GM23338 (cell line): Measurements from ENCODE around the gene DLEU7. TPM values are rescaled to one million over a fixed set of nuclear protein-coding genes. Genes with fewer than 3 reads are reported as not detected.
A peak's percentile ranks its signal among the peaks of the same experiment; 100 is the strongest.

Experiments
- ATAC-seq: fragments of 200-7000 bp; cut with Tn5 transposase; 3 replicates; pipeline ENCODE4 v1.9.1; 2020
- DNase-seq: peaks from one replicate; pipeline ENCODE4 v3.0.0-alpha.2; 2015; ENCODE audit warnings: low spot score
- H2AFZ ChIP-seq: fragments of 200-600 bp; sonication (generic); 2 replicates; pipeline ENCODE4 v1.8.0; 2016; ENCODE audit warnings: antibody characterized with exemption, mild to moderate bottlenecking, moderate library complexity
- H3F3A ChIP-seq: fragments of 200-600 bp; sonication (generic); replicated peaks from 2 replicates; pipeline ENCODE4 v1.8.0; 2017; ENCODE audit warnings: antibody characterized with exemption, mixed run types, low read depth
- H3K27ac ChIP-seq: fragments of 200-600 bp; sonication (generic); 2 replicates; pipeline ENCODE4 v1.6.1; 2016; ENCODE audit warnings: low read depth
- H3K27me3 ChIP-seq: fragments of 200-600 bp; sonication (generic); 2 replicates; pipeline ENCODE4 v1.8.0; 2016; ENCODE audit warnings: mild to moderate bottlenecking, mixed run types, moderate library complexity; ENCODE audit not compliant: insufficient read depth
- H3K36me3 ChIP-seq: fragments of 200-600 bp; sonication (generic); 2 replicates; pipeline ENCODE4 v1.8.0; 2016; ENCODE audit warnings: mild to moderate bottlenecking; ENCODE audit not compliant: insufficient read depth
- H3K4me1 ChIP-seq: fragments of 200-600 bp; sonication (generic); 2 replicates; pipeline ENCODE4 v1.8.0; 2016; ENCODE audit warnings: mild to moderate bottlenecking, moderate library complexity; ENCODE audit not compliant: insufficient read depth
- H3K4me2 ChIP-seq: fragments of 200-600 bp; sonication (generic); 2 replicates; pipeline ENCODE4 v1.7.1; 2017; ENCODE audit warnings: mixed run types
- H3K4me3 ChIP-seq: fragments of 200-600 bp; sonication (generic); 2 replicates; pipeline ENCODE4 v1.6.1; 2016; ENCODE audit warnings: mixed run types
- H3K79me2 ChIP-seq: fragments of 200-600 bp; sonication (generic); replicated peaks from 2 replicates; pipeline ENCODE4 v1.8.0; 2017; ENCODE audit warnings: mild to moderate bottlenecking; ENCODE audit not compliant: insufficient read depth
- H3K9me2 ChIP-seq: fragments of 200-600 bp; sonication (generic); 2 replicates; pipeline ENCODE4 v1.8.0; 2017; ENCODE audit not compliant: insufficient read depth
- H4K20me1 ChIP-seq: fragments of 200-600 bp; sonication (generic); replicated peaks from 2 replicates; pipeline ENCODE4 v1.8.0; 2017; ENCODE audit warnings: mild to moderate bottlenecking; ENCODE audit not compliant: insufficient read depth
- H3K27ac Mint-ChIP-seq: 2 replicates; pipeline ENCODE4 v1.8.0; 2020; ENCODE audit warnings: inconsistent platforms, mild to moderate bottlenecking, moderate library complexity, mixed read lengths
- H3K27me3 Mint-ChIP-seq: 3 replicates; pipeline ENCODE4 v1.8.0; 2022; ENCODE audit warnings: low read depth, mild to moderate bottlenecking, moderate library complexity, mixed read lengths, inconsistent platforms; ENCODE audit not compliant: insufficient read depth, poor library complexity
- H3K36me3 Mint-ChIP-seq: 3 replicates; pipeline ENCODE4 v1.8.0; 2021; ENCODE audit warnings: low read depth, mild to moderate bottlenecking, inconsistent platforms, moderate library complexity, mixed read lengths
- H3K4me1 Mint-ChIP-seq: 3 replicates; pipeline ENCODE4 v1.8.0; 2020; ENCODE audit warnings: mild to moderate bottlenecking, inconsistent platforms, mixed read lengths
- H3K4me3 Mint-ChIP-seq: 3 replicates; pipeline ENCODE4 v1.8.0; 2021; ENCODE audit warnings: moderate library complexity, mild to moderate bottlenecking, inconsistent platforms, mixed read lengths
- H3K9me3 Mint-ChIP-seq: 3 replicates; pipeline ENCODE4 v1.8.0; 2020; ENCODE audit warnings: moderate library complexity, mild to moderate bottlenecking, inconsistent platforms, mixed read lengths
- CREB1 ChIP-seq: fragments of 250-450 bp; sonication (Bioruptor Pico); IDR thresholded peaks from 2 replicates; pipeline ENCODE4 v1.5.0; 2020; ENCODE audit warnings: low read depth, mild to moderate bottlenecking, moderate library complexity
- ETS1 ChIP-seq: IDR thresholded peaks from 2 replicates; pipeline ENCODE4 v1.6.1; 2016; ENCODE audit warnings: antibody characterized with exemption
- EZH2 ChIP-seq: fragments of 200-600 bp; sonication (generic); IDR thresholded peaks from one replicate; pipeline ENCODE4 v1.8.0; 2017; ENCODE audit warnings: antibody characterized with exemption, mild to moderate bottlenecking, low read depth; ENCODE audit not compliant: unreplicated experiment
- EZH2phosphoT487 ChIP-seq: fragments of 200-600 bp; sonication (generic); IDR thresholded peaks from one replicate; pipeline ENCODE4 v1.8.1; 2018; ENCODE audit warnings: antibody characterized with exemption; ENCODE audit not compliant: unreplicated experiment
- JUNB ChIP-seq: IDR thresholded peaks from one replicate; pipeline ENCODE4 v1.6.1; 2016; ENCODE audit warnings: antibody characterized with exemption; ENCODE audit not compliant: unreplicated experiment
- NANOG ChIP-seq: IDR thresholded peaks from 2 replicates; pipeline ENCODE4 v1.6.1; 2016; ENCODE audit warnings: antibody characterized with exemption, borderline replicate concordance
- POLR2AphosphoS5 ChIP-seq: IDR thresholded peaks from 2 replicates; pipeline ENCODE4 v1.6.1; 2016; ENCODE audit warnings: antibody characterized with exemption, low read depth
- STAT1 ChIP-seq: IDR thresholded peaks from one replicate; pipeline ENCODE4 v1.6.1; 2016; ENCODE audit warnings: antibody characterized with exemption; ENCODE audit not compliant: unreplicated experiment
- ZNF114 ChIP-seq: fragments of 250-450 bp; sonication (Bioruptor Pico); IDR thresholded peaks from 2 replicates; pipeline ENCODE4 v1.5.0; 2020; ENCODE audit warnings: mild to moderate bottlenecking, moderate library complexity
- ZNF331 ChIP-seq: fragments of 250-450 bp; sonication (Bioruptor Pico); IDR thresholded peaks from 2 replicates; pipeline ENCODE4 v1.5.0; 2020; ENCODE audit warnings: low read depth, mild to moderate bottlenecking, moderate library complexity
- ZNF462 ChIP-seq: fragments of 250-450 bp; sonication (Bioruptor Pico); IDR thresholded peaks from 2 replicates; pipeline ENCODE4 v1.5.0; 2020; ENCODE audit warnings: mild to moderate bottlenecking, moderate library complexity
- polyA plus RNA-seq: library from polyadenylated mRNA; unstranded; fragments of >200 nt; fragmentation: Nextera tagmentation; extraction: Ambion mirVana; gene quantifications from 2 replicates; pipeline ENCODE4 v1.2.1, GENCODE V29; 2016
- total RNA-seq: library from RNA; depleted of rRNA; stranded (reverse); fragments of >200 nt; shearing (Covaris generic); gene quantifications from 2 replicates; pipeline ENCODE4 v1.2.3, GENCODE V29; 2014
- TF ChIP-seq, protein P1 (sequence below), 2 experiments: fragments of 200-600 bp in 1 of 2; sonication (generic) in 1 of 2; conservative IDR thresholded peaks; 2 replicates each; pipeline versions ENCODE4 v1.5.1 to v1.6.1; 2016 to 2017; ENCODE audit warnings: antibody characterized with exemption in 2 of 2, low read depth in 2 of 2, mild to moderate bottlenecking in 2 of 2, moderate library complexity in 1 of 2
- TF ChIP-seq, protein P2 (sequence below): IDR thresholded peaks from one replicate; pipeline ENCODE4 v1.6.1; 2018; ENCODE audit warnings: antibody characterized with exemption; ENCODE audit not compliant: unreplicated experiment

DLEU7 gene
- total and polyA plus RNA-seq, 2 experiments from 2014 or later = 8.7 to 11.6 TPM

DNA sequence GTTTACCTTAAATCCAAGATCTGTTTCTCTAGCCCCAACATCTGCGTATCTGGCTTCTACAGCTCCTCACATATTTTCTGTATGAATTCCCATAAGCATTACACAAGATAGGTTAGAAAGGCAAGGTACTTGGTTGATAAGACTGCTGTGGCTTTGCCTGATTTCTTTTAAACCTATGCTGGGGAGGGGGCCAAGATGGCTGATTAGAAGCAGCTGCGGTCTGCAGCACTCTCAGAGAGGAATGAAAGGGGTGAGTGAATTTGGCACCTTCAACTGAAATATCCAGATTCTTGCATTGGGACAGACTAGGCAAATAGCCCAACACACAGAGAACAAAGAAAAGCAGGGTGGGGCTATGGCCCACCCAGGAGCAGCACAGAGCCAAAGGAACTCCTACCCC lies 12.2 kb upstream of the DLEU7 start:
- DNase-seq = no peak
- Histone ChIP-seq H3K4me2 (no peak overlapping the region), H3K9me2 (peaks cover 16% of the 10 kb centered on the region), H3K4me1 (no peaks in the 10 kb centered on the region), H3K27ac (no peak overlapping the region), H3K4me3 (no peak overlapping the region), H3K36me3 (no peaks in the 10 kb centered on the region), H3F3A (no peaks in the 10 kb centered on the region), H4K20me1 (no peaks in the 10 kb centered on the region), H3K79me2 (no peaks in the 10 kb centered on the region), H3K27me3 (no peaks in the 10 kb centered on the region), H2AFZ (peak overlapping the region; percentile 83)
- no peak overlapping the region for H3K4me3 Mint-ChIP-seq
- peaks cover 2% of the 10 kb centered on the region; the same call in 1 of the 3 replicates for H3K4me1 Mint-ChIP-seq
- TF ChIP-seq, protein P1, sequence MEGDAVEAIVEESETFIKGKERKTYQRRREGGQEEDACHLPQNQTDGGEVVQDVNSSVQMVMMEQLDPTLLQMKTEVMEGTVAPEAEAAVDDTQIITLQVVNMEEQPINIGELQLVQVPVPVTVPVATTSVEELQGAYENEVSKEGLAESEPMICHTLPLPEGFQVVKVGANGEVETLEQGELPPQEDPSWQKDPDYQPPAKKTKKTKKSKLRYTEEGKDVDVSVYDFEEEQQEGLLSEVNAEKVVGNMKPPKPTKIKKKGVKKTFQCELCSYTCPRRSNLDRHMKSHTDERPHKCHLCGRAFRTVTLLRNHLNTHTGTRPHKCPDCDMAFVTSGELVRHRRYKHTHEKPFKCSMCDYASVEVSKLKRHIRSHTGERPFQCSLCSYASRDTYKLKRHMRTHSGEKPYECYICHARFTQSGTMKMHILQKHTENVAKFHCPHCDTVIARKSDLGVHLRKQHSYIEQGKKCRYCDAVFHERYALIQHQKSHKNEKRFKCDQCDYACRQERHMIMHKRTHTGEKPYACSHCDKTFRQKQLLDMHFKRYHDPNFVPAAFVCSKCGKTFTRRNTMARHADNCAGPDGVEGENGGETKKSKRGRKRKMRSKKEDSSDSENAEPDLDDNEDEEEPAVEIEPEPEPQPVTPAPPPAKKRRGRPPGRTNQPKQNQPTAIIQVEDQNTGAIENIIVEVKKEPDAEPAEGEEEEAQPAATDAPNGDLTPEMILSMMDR (conservative IDR thresholded peaks at IDR 0.05; ENCODE audit: low read depth in 2 of 2) = no peak
- TF ChIP-seq, protein P2, sequence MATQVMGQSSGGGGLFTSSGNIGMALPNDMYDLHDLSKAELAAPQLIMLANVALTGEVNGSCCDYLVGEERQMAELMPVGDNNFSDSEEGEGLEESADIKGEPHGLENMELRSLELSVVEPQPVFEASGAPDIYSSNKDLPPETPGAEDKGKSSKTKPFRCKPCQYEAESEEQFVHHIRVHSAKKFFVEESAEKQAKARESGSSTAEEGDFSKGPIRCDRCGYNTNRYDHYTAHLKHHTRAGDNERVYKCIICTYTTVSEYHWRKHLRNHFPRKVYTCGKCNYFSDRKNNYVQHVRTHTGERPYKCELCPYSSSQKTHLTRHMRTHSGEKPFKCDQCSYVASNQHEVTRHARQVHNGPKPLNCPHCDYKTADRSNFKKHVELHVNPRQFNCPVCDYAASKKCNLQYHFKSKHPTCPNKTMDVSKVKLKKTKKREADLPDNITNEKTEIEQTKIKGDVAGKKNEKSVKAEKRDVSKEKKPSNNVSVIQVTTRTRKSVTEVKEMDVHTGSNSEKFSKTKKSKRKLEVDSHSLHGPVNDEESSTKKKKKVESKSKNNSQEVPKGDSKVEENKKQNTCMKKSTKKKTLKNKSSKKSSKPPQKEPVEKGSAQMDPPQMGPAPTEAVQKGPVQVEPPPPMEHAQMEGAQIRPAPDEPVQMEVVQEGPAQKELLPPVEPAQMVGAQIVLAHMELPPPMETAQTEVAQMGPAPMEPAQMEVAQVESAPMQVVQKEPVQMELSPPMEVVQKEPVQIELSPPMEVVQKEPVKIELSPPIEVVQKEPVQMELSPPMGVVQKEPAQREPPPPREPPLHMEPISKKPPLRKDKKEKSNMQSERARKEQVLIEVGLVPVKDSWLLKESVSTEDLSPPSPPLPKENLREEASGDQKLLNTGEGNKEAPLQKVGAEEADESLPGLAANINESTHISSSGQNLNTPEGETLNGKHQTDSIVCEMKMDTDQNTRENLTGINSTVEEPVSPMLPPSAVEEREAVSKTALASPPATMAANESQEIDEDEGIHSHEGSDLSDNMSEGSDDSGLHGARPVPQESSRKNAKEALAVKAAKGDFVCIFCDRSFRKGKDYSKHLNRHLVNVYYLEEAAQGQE = no peak
- no peak for TF ChIP-seq NANOG
- TF ChIP-seq JUNB = no peak
- no peak for TF ChIP-seq STAT1
- TF ChIP-seq EZH2 = no peak
- TF ChIP-seq ZNF462 = no peak
- no peak for TF ChIP-seq CREB1 (CRISPR knock-in tag)
- TF ChIP-seq POLR2AphosphoS5 = no peak
- no peak for TF ChIP-seq ZNF114 (CRISPR knock-in tag)
- no peak for TF ChIP-seq EZH2phosphoT487
- TF ChIP-seq ETS1 = no peak
- TF ChIP-seq ZNF331 (CRISPR knock-in tag) = no peak
- peaks cover 17% of the 10 kb centered on the region; the same call in 2 of the 3 replicates for H3K36me3 Mint-ChIP-seq
- no peak for ATAC-seq
- no peak overlapping the region for H3K27ac Mint-ChIP-seq
- peaks cover 2% of the 10 kb centered on the region for H3K27me3 Mint-ChIP-seq
- peaks cover 29% of the 10 kb centered on the region for H3K9me3 Mint-ChIP-seq
